Peyer's patch (tissue), 4 donors: ENCODE results near the gene ZNF326.
"Not testable (repeated sequence)": the region's sequence is repeated elsewhere in the genome, so short reads cannot be mapped to it uniquely, and the experiment has no call there.

Experiments used
- POLR2A ChIP-seq, 2 donors: fragments of 450-650 bp; IDR thresholded peaks; one replicate each; pipeline ENCODE4 v1.5.1; 2017; ENCODE audit warnings: antibody characterized with exemption in 2 of 2, mild to moderate bottlenecking in 2 of 2, moderate library complexity in 2 of 2
- TF ChIP-seq, protein P1 (sequence below), 6 experiments: fragments of 450-650 bp in 4 of 6; fragments of 200-600 bp in 2 of 6; sonication (generic) in 1 of 6; IDR thresholded peaks; one replicate each; pipeline ENCODE4 v1.5.1; 2017 to 2019; ENCODE audit warnings: antibody characterized with exemption in 6 of 6, mild to moderate bottlenecking in 3 of 6, moderate library complexity in 1 of 6

DNA sequence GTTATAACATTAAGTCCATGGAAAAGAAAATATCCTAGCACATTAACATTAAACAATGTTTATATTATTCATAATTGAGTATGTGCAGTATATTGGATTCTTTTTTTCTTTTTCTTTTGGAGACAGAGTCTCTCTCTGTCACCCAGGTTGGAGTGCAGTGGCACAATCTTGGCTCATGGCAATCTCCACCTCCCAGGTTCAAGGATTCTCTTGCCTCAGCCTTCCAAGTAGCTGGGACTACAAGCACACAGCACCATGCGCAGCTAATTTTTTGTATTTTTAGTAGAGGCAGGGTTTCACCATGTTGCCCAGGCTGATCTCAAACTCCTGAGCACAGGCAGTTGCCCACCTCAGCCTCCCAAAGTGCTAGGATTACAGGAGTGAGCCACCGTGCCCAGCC lies 12.1 kb upstream of the ZNF326 start:
- TF ChIP-seq POLR2A (IDR thresholded peaks at IDR 0.05), result not testable (repeated sequence)
- TF ChIP-seq, protein P1, sequence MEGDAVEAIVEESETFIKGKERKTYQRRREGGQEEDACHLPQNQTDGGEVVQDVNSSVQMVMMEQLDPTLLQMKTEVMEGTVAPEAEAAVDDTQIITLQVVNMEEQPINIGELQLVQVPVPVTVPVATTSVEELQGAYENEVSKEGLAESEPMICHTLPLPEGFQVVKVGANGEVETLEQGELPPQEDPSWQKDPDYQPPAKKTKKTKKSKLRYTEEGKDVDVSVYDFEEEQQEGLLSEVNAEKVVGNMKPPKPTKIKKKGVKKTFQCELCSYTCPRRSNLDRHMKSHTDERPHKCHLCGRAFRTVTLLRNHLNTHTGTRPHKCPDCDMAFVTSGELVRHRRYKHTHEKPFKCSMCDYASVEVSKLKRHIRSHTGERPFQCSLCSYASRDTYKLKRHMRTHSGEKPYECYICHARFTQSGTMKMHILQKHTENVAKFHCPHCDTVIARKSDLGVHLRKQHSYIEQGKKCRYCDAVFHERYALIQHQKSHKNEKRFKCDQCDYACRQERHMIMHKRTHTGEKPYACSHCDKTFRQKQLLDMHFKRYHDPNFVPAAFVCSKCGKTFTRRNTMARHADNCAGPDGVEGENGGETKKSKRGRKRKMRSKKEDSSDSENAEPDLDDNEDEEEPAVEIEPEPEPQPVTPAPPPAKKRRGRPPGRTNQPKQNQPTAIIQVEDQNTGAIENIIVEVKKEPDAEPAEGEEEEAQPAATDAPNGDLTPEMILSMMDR (IDR thresholded peaks at IDR 0.05), result not testable (repeated sequence)
